Measurements from ENCODE around the gene PTPN23.

The PTPN23 gene

DNA sequence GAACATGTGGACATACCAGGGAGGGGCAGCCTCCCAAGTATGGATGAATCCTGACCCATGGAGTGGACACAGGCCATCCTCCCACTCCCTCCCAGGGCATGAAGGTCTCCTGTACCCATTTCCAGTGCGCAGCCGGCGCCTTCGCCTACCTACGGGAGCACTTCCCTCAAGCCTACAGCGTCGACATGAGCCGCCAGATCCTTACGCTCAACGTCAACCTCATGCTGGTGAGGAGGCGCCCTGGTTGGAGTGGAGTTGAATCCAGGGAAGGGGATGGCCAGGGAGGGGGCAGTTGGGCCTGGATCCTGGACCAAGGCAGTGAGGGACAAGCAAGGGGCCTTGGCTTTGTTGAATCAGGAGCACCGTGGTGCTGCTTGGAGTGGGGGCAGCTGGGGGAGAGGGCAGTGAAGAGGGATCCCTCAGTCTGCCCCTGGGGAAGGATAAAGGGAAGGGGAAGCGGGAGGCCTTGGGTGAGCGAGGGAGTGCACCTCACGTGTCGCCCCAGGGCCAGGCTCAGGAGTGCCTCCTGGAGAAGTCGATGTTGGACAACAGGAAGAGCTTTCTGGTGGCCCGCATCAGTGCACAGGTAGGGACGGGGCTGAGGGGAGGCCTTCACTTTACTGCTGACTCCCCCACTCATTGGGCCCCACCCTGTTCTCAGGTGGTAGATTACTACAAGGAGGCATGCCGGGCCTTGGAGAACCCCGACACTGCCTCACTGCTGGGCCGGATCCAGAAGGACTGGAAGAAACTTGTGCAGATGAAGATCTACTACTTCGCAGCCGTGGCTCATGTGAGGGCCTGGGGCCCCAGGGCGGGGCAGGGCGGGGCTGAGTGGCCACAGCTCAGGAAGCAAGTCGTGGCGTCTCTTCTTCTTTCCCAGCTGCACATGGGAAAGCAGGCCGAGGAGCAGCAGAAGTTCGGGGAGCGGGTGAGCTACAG is 25.3 kb downstream of the PTPN23 start:
- DNase-seq (ENCODE audit: low read depth in 2 of 2) = no peak

DNA sequence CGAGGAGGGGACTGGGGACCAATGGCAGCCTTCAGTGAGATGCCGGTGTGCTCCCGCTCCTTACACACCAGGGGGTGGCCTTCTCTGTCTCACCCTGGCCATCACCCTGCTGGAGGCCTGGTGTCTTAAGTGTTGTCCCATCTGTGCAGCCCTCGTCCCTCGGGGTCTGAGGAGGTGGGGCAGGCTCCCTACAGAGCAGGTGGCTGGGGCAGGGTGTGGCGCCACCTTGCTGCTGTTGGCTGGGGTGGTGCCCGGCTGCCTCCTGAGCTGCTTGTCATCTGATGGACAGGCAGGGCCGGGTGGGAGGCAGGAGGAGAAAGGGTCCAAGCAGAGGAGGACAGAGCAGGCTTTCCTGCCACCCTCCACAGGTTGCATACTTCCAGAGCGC is 25.9 kb downstream of the PTPN23 start:
- no peak for DNase-seq (ENCODE audit: low read depth in 2 of 2)

DNA sequence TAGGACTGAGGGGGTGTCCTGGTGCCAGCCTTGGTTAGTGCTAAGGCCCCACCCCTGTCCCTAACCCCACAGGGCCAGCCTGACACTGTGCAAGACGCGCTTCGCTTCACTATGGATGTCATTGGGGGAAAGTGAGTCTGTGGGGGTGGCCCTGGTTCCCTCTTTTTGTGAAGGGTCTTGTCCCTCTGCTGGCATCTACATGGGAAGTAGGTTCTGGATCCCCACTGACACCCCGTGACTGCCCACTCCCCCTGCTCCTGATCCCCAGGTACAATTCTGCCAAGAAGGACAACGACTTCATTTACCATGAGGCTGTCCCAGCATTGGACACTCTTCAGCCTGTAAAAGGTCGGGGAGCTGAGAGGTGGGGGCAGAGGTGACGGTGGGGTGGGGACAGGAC is 26.4 kb downstream of the PTPN23 start:
- DNase-seq (ENCODE audit: low read depth in 2 of 2) = no peak

DNA sequence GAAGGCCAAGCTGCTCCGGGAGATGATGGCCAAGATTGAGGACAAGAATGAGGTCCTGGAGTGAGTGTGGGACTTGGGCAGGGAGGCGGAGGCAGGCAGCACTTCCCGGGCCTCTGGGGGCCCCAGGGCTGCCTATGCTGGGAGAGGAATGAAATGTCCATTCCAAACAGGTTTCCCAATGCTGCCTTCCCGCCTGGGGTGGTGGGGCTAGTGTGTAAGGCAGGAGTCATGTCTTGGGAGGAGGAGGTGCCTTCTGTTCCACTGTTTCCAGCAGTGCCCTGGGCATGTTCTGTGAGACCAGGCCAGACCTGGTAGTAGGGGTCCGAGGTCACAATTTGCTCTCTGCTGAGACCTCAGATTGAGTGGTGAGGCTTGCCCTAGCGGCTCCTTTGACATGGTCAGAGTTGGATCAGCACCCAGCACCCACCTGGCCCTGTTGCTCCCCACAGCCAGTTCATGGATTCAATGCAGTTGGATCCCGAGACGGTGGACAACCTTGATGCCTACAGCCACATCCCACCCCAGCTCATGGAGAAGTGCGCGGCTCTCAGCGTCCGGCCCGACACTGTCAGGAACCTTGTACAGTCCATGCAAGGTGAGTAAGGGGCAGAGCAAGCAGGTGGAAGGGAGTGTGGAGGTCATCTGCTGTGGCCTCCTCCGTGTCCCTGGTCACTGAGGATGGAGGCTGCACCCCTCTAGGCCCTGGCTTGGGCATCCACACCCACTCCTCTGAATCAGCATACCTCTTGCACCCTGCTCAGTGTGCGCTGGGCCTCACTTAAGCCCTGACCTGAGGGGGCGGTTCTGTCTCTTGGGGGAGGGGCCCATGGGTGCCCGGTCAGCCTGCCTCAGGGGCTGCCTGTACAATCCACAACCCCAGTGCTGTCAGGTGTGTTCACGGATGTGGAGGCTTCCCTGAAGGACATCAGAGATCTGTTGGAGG is 27.3 kb downstream of the PTPN23 start:
- no peak for DNase-seq (ENCODE audit: low read depth in 2 of 2)

DNA sequence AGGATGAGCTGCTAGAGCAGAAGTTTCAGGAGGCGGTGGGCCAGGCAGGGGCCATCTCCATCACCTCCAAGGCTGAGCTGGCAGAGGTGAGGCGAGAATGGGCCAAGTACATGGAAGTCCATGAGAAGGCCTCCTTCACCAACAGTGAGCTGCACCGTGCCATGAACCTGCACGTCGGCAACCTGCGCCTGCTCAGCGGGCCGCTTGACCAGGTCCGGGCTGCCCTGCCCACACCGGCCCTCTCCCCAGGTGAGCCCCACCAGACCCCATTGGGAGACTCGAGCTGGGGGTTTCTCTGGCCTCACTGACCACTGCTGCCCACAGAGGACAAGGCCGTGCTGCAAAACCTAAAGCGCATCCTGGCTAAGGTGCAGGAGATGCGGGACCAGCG is 28.0 kb downstream of the PTPN23 start:
- DNase-seq (ENCODE audit: low read depth in 2 of 2) = no peak

DNA sequence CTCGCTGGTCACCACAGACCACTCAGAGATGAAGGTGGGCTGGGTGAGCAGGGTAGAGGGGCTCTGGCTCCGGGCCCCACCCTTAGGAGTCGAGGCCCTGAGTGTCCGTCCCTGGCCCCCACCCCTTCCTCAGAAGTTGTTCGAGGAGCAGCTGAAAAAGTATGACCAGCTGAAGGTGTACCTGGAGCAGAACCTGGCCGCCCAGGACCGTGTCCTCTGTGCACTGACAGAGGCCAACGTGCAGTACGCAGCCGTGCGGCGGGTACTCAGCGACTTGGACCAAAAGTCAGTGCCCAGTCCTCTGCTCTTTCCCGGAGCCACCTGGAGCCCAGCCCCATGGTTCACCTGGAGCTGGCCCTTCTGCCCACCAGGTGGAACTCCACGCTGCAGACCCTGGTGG is 28.5 kb downstream of the PTPN23 start:
- DNase-seq (ENCODE audit: low read depth in 2 of 2) = no peak

DNA sequence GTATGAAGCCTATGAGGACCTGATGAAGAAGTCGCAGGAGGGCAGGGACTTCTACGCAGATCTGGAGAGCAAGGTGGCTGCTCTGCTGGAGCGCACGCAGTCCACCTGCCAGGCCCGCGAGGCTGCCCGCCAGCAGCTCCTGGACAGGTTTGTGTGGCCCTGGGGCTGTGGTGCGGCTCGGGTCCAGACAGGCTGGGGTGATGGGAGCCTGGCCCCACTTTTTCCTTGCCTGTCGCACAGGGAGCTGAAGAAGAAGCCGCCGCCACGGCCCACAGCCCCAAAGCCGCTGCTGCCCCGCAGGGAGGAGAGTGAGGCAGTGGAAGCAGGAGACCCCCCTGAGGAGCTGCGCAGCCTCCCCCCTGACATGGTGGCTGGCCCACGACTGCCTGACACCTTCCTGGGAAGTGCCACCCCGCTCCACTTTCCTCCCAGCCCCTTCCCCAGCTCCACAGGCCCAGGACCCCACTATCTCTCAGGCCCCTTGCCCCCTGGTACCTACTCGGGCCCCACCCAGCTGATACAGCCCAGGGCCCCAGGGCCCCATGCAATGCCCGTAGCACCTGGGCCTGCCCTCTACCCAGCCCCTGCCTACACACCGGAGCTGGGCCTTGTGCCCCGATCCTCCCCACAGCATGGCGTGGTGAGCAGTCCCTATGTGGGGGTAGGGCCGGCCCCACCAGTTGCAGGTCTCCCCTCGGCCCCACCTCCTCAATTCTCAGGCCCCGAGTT is 29.0 kb downstream of the PTPN23 start:
- DNase-seq (ENCODE audit: low read depth in 2 of 2) = no peak

DNA sequence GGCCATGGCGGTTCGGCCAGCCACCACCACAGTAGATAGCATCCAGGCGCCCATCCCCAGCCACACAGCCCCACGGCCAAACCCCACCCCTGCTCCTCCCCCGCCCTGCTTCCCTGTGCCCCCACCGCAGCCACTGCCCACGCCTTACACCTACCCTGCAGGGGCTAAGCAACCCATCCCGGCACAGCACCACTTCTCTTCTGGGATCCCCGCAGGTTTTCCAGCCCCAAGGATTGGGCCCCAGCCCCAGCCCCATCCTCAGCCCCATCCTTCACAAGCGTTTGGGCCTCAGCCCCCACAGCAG is 29.5 kb downstream of the PTPN23 start:
- no peak for DNase-seq (ENCODE audit: low read depth in 2 of 2)

DNA sequence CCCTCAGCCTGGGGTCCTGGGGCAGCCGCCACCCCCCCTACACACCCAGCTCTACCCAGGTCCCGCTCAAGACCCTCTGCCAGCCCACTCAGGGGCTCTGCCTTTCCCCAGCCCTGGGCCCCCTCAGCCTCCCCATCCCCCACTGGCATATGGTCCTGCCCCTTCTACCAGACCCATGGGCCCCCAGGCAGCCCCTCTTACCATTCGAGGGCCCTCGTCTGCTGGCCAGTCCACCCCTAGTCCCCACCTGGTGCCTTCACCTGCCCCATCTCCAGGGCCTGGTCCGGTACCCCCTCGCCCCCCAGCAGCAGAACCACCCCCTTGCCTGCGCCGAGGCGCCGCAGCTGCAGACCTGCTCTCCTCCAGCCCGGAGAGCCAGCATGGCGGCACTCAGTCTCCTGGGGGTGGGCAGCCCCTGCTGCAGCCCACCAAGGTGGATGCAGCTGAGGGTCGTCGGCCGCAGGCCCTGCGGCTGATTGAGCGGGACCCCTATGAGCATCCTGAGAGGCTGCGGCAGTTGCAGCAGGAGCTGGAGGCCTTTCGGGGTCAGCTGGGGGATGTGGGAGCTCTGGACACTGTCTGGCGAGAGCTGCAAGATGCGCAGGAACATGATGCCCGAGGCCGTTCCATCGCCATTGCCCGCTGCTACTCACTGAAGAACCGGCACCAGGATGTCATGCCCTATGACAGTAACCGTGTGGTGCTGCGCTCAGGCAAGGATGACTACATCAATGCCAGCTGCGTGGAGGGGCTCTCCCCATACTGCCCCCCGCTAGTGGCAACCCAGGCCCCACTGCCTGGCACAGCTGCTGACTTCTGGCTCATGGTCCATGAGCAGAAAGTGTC is 30.2 kb downstream of the PTPN23 start:
- no peak for DNase-seq (ENCODE audit: low read depth in 2 of 2)

DNA sequence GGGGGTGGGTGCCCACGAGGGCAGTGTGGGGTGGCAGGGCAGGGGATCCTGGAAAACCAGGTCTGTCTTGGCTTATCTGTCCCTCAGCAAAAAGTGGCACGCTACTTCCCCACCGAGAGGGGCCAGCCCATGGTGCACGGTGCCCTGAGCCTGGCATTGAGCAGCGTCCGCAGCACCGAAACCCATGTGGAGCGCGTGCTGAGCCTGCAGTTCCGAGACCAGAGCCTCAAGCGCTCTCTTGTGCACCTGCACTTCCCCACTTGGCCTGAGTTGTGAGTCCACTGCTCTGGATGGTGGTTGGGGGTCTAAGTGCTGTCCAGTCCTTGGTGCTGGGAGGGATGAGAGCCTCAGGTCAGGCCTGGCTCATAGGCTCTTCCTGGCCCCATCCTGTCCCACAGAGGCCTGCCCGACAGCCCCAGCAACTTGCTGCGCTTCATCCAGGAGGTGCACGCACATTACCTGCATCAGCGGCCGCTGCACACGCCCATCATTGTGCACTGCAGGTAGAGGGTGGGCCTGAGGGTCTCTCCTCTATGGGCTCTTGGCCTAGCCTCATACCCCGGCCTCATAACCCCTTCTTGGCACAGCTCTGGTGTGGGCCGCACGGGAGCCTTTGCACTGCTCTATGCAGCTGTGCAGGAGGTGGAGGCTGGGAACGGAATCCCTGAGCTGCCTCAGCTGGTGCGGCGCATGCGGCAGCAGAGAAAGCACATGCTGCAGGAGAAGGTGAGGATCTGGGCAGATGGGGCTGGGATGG is 31.1 kb downstream of the PTPN23 start:
- no peak for DNase-seq (ENCODE audit: low read depth in 2 of 2)

DNA sequence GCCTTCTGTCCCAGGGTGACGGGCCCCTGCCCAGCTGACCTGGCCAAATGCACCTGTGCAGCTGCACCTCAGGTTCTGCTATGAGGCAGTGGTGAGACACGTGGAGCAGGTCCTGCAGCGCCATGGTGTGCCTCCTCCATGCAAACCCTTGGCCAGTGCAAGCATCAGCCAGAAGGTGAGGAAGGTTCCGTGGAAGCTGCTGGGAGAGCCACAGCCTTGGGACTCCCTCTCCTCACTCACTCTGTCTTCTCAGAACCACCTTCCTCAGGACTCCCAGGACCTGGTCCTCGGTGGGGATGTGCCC is 31.6 kb downstream of the PTPN23 start:
- no peak for DNase-seq (ENCODE audit: low read depth in 2 of 2)

DNA sequence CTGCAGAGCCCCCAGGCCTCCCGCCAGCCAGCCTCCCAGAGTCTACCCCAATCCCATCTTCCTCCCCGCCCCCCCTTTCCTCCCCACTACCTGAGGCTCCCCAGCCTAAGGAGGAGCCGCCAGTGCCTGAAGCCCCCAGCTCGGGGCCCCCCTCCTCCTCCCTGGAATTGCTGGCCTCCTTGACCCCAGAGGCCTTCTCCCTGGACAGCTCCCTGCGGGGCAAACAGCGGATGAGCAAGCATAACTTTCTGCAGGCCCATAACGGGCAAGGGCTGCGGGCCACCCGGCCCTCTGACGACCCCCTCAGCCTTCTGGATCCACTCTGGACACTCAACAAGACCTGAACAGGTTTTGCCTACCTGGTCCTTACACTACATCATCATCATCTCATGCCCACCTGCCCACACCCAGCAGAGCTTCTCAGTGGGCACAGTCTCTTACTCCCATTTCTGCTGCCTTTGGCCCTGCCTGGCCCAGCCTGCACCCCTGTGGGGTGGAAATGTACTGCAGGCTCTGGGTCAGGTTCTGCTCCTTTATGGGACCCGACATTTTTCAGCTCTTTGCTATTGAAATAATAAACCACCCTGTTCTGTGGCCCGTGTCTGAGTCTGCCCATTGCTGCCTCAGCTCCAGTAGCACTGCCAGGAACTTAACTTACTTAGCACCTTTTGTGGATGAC is 32.2 kb downstream of the PTPN23 start:
- no peak for DNase-seq (ENCODE audit: low read depth in 2 of 2)

DNA sequence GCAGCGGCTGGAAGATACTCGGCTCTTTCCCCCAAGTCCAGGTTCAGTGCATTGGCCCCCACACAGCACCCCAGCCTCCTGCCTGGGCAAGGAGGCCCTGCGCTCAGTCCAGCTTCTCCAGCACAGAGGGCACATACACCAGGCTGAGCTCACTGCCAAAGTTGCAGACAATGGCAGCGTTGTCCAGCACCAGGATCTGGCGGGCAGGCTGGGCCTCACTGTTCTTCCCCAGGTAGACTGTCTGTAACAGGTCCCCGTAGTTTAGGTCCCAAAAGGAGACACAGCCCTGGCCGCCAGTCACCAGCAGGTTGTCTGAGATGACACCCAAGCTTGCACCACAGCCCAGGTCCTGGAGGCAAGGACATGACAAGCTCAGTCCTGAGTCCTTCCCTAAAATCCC is 32.9 kb downstream of the PTPN23 start:
- no peak for DNase-seq (ENCODE audit: low read depth in 2 of 2)

DNA sequence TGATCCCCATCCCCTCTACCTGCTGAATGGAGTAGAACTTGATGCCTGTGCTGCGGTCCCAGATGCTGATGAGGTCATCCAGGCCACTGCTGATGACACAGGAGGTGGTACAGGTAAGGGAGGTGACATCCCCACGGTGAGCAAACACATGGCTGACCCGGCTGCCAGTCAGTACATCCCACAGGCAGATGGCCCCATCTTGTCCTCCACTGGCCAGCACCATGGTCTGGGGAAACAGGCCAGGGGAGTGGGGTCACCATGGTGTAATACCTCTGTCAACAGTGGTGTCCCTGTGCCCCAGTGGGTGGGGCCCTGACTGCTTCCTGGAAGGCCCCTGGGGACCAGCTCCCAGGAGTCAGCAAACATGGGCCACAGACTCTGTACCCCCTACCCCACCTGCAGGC is 33.3 kb downstream of the PTPN23 start:
- no peak for DNase-seq (ENCODE audit: low read depth in 2 of 2)

DNA sequence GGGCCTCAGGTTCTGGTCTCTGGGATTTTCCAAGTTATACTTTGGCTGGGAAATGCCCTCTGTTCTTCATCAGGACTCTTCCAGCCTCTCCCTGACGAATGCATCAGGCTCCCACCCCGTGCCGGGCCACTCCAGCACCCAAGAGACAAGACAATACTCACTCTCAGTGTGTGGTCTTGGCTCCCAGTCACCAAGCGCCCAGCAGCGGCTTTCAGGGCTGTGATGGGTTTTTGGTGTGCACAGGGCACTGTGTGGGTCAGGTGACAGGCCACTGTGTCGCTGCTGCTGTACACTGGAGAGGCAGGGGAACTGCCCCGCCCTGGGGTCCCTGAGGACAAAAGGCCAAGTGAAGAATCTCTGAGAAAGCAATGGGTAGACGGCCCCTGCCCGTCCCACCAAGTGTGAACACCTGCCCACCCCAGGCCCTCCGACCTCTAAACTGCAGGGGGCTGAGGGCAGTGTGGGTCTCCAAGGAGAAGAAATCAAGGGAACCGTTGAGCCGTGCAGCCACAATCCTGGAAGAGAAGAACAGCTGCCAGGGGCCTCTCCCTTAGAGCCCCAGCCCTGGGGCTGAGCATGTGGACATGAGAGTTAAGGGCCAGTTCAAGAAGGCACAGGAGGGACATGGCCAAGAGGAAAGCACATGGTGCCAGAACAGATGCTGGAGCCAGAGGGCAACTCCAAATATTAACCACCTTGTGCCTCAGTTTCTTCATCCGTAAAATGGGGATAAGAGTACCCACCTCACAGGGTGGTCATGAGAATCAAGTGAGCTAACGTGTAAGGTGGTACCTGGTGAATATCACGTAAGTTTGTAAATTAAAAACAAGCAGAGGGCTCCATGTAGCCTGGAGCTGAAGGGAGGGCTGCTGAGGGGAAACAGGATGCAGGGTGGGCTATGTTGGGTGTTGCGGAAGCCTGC is 34.1 kb downstream of the PTPN23 start:
- no peak for DNase-seq (ENCODE audit: low read depth in 2 of 2)

DNA sequence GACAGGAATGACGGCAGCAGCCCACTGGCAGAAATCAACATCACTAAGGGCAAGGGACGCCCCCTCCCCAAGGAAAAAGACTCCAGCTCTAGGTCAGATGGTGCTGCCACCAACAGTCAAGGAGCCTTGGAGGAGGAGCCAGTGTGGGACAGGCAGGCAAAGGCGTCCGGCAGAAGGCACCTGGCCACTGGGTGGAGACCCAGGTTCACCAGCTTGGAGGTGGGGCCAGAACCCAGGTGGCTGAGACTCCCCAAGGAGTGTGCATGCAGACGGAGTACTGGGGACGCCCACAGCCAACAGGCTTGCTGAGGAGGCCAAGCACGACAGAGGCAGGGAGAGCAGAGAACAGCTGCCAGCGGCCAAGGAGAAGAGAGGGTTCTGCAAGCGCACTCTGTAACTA is 35.2 kb downstream of the PTPN23 start:
- no peak for DNase-seq (ENCODE audit: low read depth in 2 of 2)

DNA sequence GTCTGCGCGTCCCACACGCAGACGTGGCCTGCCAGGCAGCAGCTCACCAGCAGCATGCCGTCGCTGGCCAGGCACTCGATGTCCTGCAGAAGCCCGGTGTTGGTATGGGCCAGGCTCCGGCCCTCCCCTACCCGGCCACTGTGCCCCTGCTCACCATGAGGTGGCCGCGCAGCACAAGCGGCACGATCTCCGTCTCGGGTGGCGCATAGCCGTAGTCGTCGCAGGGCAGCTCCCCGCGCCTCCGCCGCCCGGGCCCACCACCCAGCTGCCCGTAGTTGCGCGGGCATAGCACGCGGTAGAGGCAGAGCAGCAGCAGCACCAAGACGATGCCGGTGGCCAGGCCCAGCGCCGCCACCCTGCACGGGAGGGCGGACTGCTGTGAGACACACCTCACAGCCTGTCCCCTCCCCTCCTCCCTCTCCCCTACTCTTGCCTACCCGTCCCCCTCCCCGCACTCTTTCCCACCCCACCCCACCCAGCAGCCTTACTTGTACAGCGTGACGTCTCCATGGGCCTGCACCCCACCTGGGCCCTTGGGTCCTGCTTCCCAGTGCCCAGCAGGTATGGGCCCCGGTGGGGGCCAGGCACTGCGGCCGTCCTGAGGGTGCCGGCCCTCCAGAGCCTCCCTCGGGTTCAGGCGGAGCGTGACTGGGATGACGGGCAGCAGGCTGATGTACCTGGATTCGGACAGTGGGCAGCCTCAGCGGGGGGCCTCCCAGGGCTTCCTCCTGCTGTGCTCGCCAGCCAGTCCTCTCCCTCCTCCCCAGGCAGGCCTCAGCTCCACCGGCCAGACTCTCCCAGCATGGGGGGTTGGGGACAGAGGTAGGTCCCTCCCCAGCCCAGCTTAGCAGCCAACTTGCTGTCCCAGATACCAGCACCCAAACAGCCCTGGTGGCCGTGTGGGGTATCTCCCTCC is 37.6 kb downstream of the PTPN23 start:
- DNase-seq (ENCODE audit: low read depth in 2 of 2) = no peak
